IMR-90 (cell line): Measurements from ENCODE around the gene SH3RF2. TPM values are rescaled to one million over a fixed set of nuclear protein-coding genes. Genes with fewer than 3 reads are reported as not detected.

Experiments used
- ATAC-seq: fragments of 200-7000 bp; cut with Tn5 transposase; 2 replicates; pipeline ENCODE4 v1.9.1; 2020; ENCODE audit warnings: low read depth, mild to moderate bottlenecking, moderate library complexity
- BruUV-seq: library from RNA; stranded (reverse); fragments of 400-500 nt; replicated peaks from 2 replicates; lab custom pipeline; 2021; lab: Mats Ljungman, UMichigan
- CTCF ChIA-PET: fragments of 300-600 bp; formaldehyde crosslinking; extraction: SDS; loops from one replicate; lab custom pipeline; 2021; ENCODE audit warnings: antibody characterized with exemption; lab: Yijun Ruan, JAX
- POLR2A ChIA-PET: fragments of 300-600 bp; sonication (Branson Sonifier 250); formaldehyde crosslinking; loops from one replicate; lab custom pipeline; 2022; ENCODE audit warnings: antibody characterized with exemption; ENCODE audit not compliant: unreplicated experiment; lab: Charles Lee
- DNase-seq: peaks from one replicate; pipeline ENCODE4 v3.0.0; 2013
- H2AFZ ChIP-seq: replicated peaks from 2 replicates; pipeline ENCODE3; 2013; ENCODE audit warnings: low read length, mild to moderate bottlenecking; ENCODE audit not compliant: poor library complexity
- H2AK5ac ChIP-seq: 2 replicates; pipeline ENCODE4 v1.6.1; 2013; ENCODE audit warnings: low read depth, low read length, inconsistent platforms
- H2AK9ac ChIP-seq: replicated peaks from 2 replicates; pipeline ENCODE3; 2013; ENCODE audit warnings: mild to moderate bottlenecking, low read depth, low read length, moderate library complexity; ENCODE audit not compliant: poor library complexity
- H2BK120ac ChIP-seq: 2 replicates; pipeline ENCODE4 v1.6.1; 2013; ENCODE audit warnings: low read depth, low read length, inconsistent platforms
- H2BK15ac ChIP-seq: 3 replicates; pipeline ENCODE4 v1.6.1; 2013; ENCODE audit warnings: low read depth, low read length, inconsistent platforms
- H2BK20ac ChIP-seq: 2 replicates; pipeline ENCODE4 v1.6.1; 2013; ENCODE audit warnings: low read depth, mild to moderate bottlenecking, inconsistent platforms, low read length, moderate library complexity
- H2BK5ac ChIP-seq: 2 replicates; pipeline ENCODE4 v1.6.1; 2013; ENCODE audit warnings: mild to moderate bottlenecking, low read depth, low read length, inconsistent platforms; ENCODE audit not compliant: poor library complexity, severe bottlenecking
- H3K14ac ChIP-seq: replicated peaks from 2 replicates; pipeline ENCODE4 v1.6.1; 2013; ENCODE audit warnings: low read depth, low read length, inconsistent platforms
- H3K18ac ChIP-seq: 2 replicates; pipeline ENCODE4 v1.6.1; 2013; ENCODE audit warnings: low read depth, low read length, control low read depth
- H3K23ac ChIP-seq: 2 replicates; pipeline ENCODE4 v1.6.1; 2013; ENCODE audit warnings: low read depth, low read length, inconsistent platforms
- H3K27ac ChIP-seq: 2 replicates; pipeline ENCODE4 v1.5.1; 2013; ENCODE audit warnings: mild to moderate bottlenecking, control low read depth, low read length; ENCODE audit not compliant: insufficient read depth
- H3K27me3 ChIP-seq: 2 replicates; pipeline ENCODE4 v1.6.1; 2013; ENCODE audit warnings: low read length; ENCODE audit not compliant: control insufficient read depth, insufficient read depth
- H3K36me3 ChIP-seq: 2 replicates; pipeline ENCODE4 v1.6.1; 2013; ENCODE audit warnings: low read length, mixed read lengths; ENCODE audit not compliant: control insufficient read depth, insufficient read depth
- H3K4ac ChIP-seq: 2 replicates; pipeline ENCODE4 v1.6.1; 2013; ENCODE audit warnings: low read depth, low read length, inconsistent platforms
- H3K4me1 ChIP-seq: 2 replicates; pipeline ENCODE4 v1.6.1; 2013; ENCODE audit warnings: low read length, mixed read lengths; ENCODE audit not compliant: control insufficient read depth, insufficient read depth
- H3K4me2 ChIP-seq: 2 replicates; pipeline ENCODE4 v1.6.1; 2013; ENCODE audit warnings: low read depth, mild to moderate bottlenecking, control low read depth, low read length, moderate library complexity
- H3K4me3 ChIP-seq: 2 replicates; pipeline ENCODE4 v1.5.1; 2013; ENCODE audit warnings: low read depth, mild to moderate bottlenecking, control low read depth, low read length, moderate library complexity; ENCODE audit not compliant: insufficient read depth
- H3K56ac ChIP-seq: 2 replicates; pipeline ENCODE4 v1.6.1; 2013; ENCODE audit warnings: low read length, inconsistent platforms; ENCODE audit not compliant: insufficient read depth; ENCODE audit errors: extremely low read depth
- H3K79me1 ChIP-seq, 2 experiments: 2 replicates each; pipeline ENCODE4 v1.6.1; 2013; ENCODE audit warnings: low read length in 2 of 2, inconsistent platforms in 1 of 2, low read depth in 1 of 2
- H3K9ac ChIP-seq: 2 replicates; pipeline ENCODE4 v1.6.1; 2013; ENCODE audit warnings: low read depth, low read length, control low read depth
- H3K9me1 ChIP-seq: 2 replicates; pipeline ENCODE4 v1.6.1; 2013; ENCODE audit warnings: low read length, inconsistent platforms; ENCODE audit not compliant: insufficient read depth
- H3K9me3 ChIP-seq: 2 replicates; pipeline ENCODE4 v1.6.1; 2013; ENCODE audit warnings: low read length; ENCODE audit not compliant: control insufficient read depth, insufficient read depth
- H4K20me1 ChIP-seq: 2 replicates; pipeline ENCODE4 v1.6.1; 2013; ENCODE audit warnings: low read length, inconsistent platforms; ENCODE audit not compliant: insufficient read depth
- H4K5ac ChIP-seq: 2 replicates; pipeline ENCODE4 v1.6.1; 2013; ENCODE audit warnings: mild to moderate bottlenecking, low read depth, low read length, control low read depth
- H4K8ac ChIP-seq, 2 experiments: 2 replicates each; pipeline ENCODE4 v1.6.1; 2013; ENCODE audit warnings: low read depth in 2 of 2, low read length in 2 of 2, control low read depth in 1 of 2, inconsistent platforms in 1 of 2
- H4K91ac ChIP-seq: 2 replicates; pipeline ENCODE4 v1.6.1; 2013; ENCODE audit warnings: low read depth, low read length, inconsistent platforms; ENCODE audit not compliant: insufficient read depth
- FOS ChIP-seq: fragments of 150-350 bp; IDR thresholded peaks from 2 replicates; pipeline ENCODE4 v1.6.1; 2016; ENCODE audit warnings: low read depth, low read length
- WGBS, 2 experiments: methylation state at CpG; one replicate each; pipeline versions ENCODE4 v1.1.5 to v1.1.7; 2013; ENCODE audit warnings: missing lambda C conversion rate in 2 of 2; ENCODE audit not compliant: insufficient read length in 1 of 2; ENCODE audit errors: extremely low coverage in 2 of 2; 5-methylcytosine and 5-hydroxymethylcytosine counted together
- dilution Hi-C: fragments of 300-500 bp; cut with HindIII; formaldehyde crosslinking; loops from one replicate; pipeline ENCODE4 v1.14.3; 2018; ENCODE audit warnings: low sequenced_read_pairs; ENCODE audit not compliant: unreplicated experiment
- in situ Hi-C: fragments of 300-500 bp; cut with MboI; formaldehyde crosslinking; loops from 3 replicates; pipeline ENCODE4 v1.14.3; 2019; ENCODE audit warnings: low sequenced_read_pairs, inconsistent platforms, mixed read lengths
- intact Hi-C: fragments of 100-400 bp; cut with micrococcal nuclease; formaldehyde crosslinking; loops from 2 replicates; pipeline ENCODE4 v1.10.0; 2022
- polyA plus RNA-seq, 3 experiments: library from polyadenylated mRNA; depleted of rRNA; stranded (reverse); fragments of >200 nt; gene quantifications; 2 replicates each; pipeline ENCODE4 v1.2.3, GENCODE V29; 2012; ENCODE audit warnings: low replicate concordance in 1 of 3
- total RNA-seq: library from RNA; depleted of rRNA; stranded (reverse); fragments of >200 nt; gene quantifications from 2 replicates; pipeline ENCODE4 v1.2.3, GENCODE V29; 2012

The SH3RF2 gene
- total and polyA plus RNA-seq, 2 of the 4 experiments (the other 2 are of a cell fraction) = 1.3 to 1.7 TPM

DNA sequence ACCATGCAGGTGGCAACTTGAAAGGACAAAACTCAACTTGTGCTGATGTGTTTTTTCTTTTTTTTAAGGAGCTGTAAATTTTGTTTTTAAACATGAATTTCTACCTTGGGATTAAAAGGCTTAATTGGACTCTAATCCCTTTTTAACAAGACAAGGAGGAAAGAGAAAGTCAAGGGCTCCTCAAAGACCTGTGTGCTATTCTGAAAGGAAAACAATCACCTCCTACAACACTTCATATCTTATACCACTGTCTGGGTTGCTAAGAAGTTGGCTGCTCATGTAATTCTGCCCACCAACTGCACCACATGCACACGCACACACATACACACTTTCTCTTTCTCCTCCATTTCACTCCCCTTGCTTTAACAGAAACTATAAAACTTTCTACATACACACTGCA lies 78.6 kb downstream of the SH3RF2 start:
- no peak overlapping the region for H2AK9ac ChIP-seq
- POLR2A ChIA-PET = no interaction called here
- WGBS, 2 experiments = 80% methylated on average over 1 of the region's 1 CpG; no CpG with 5 or more reads in 1 of the 2 experiments
- H2AK5ac ChIP-seq = no peak overlapping the region
- H3K4ac ChIP-seq = no peak overlapping the region
- no peak overlapping the region for H3K18ac ChIP-seq
- H3K4me3 ChIP-seq = no peak overlapping the region
- H3K27ac ChIP-seq = no peak overlapping the region
- no peak overlapping the region for H2BK120ac ChIP-seq
- CTCF ChIA-PET = no interaction called here
- in situ Hi-C loops = no loop called here
- H3K27me3 ChIP-seq = no peaks in the 10 kb centered on the region; the same call in none of the 2 replicates
- no peak overlapping the region for H2BK20ac ChIP-seq
- H4K5ac ChIP-seq = no peak overlapping the region
- dilution Hi-C loops = no loop called here
- H3K4me2 ChIP-seq = no peak overlapping the region
- H3K9ac ChIP-seq = no peak overlapping the region
- no peaks in the 10 kb centered on the region for H3K9me3 ChIP-seq
- H3K79me1 ChIP-seq = no peaks in the 10 kb centered on the region
- H4K20me1 ChIP-seq = no peaks in the 10 kb centered on the region
- no peak overlapping the region for H2BK5ac ChIP-seq
- DNase-seq = no peak
- ATAC-seq = no peak
- H3K4me1 ChIP-seq = no peaks in the 10 kb centered on the region
- H4K91ac ChIP-seq = no peak overlapping the region
- TF ChIP-seq FOS = no peak
- intact Hi-C loops = no loop called here
- no peak overlapping the region for H3K14ac ChIP-seq
- H3K23ac ChIP-seq = no peak overlapping the region
- no peak overlapping the region for H2BK15ac ChIP-seq
- no peak overlapping the region for H2AFZ ChIP-seq
- no peaks in the 10 kb centered on the region for H3K36me3 ChIP-seq
- H3K56ac ChIP-seq = no peak overlapping the region
- H4K8ac ChIP-seq = no peak overlapping the region
- H3K9me1 ChIP-seq = no peaks in the 10 kb centered on the region
- no TSS peak for BruUV-seq
